Measurements from ENCODE around the gene SPATA25. TPM values are rescaled to one million over a fixed set of nuclear protein-coding genes. Genes with fewer than 3 reads are reported as not detected.
"Not testable (repeated sequence)": the region's sequence is repeated elsewhere in the genome, so short reads cannot be mapped to it uniquely, and the experiment has no call there.

SPATA25 gene, protein sequence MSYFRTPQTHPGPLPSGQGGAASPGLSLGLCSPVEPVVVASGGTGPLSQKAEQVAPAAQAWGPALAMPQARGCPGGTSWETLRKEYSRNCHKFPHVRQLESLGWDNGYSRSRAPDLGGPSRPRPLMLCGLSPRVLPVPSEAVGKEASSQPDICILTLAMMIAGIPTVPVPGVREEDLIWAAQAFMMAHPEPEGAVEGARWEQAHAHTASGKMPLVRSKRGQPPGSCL
- 0.47 and 1.8 TPM in 2 replicates for total RNA-seq

DNA sequence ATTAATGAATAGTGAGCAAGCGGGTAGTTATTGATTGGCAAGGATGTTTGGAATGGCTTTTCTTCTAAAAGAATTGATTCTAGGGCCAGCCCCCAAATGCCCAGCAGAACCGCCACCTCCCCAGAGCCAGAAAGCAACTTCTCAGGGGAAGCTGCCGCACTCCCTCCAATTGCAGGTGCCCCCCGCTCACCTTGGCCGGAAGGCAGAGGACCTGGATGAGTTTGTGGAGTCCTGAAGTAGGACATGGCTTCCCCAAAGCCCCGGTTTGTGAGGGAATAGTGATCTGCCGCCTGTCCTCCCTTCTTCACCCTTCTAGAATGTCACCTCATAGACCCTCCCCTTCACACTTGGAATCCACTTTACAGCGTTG is at the start of gene SPATA25:
SPATA25 (minus strand) TSS at position 277 of the 370 bp plus-strand sequence; CDS start at position 245, 32 bp downstream.
- intact Hi-C loops (cut with micrococcal nuclease) = no loop called here
- DNase-seq = no peak

DNA sequence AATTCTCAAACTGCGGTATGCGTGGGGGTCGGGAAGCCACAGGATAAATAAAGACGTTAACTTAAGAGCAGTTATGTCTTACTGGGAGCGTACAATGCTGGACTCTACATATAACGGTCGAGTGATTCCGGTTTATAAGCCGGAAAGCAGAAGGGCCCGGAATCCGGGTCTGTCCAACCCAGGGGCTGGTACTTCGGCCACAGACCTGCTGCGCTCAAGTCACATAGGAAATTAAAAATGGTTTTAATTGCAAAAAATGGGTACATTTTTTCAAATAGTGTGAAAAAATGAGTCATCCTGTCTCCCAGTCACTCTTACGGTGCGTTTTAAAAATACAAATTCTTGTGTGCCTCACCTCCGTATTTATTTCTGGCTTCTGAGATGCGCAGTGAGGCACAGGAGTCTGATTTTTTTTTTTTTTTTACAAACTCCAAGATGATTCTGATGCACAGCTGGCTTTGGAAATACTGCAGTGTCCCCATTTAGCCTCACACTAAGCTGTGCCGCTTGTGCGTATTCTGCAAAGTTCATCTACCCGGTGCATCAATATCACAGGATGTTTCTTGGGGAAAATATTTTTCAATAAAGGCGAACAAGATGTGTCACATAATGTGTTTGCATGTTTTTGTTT is 48.1 kb upstream of the SPATA25 start:
- intact Hi-C loops (cut with micrococcal nuclease) = loop anchor here (1.0 to 2.0 kb wide), 7 partner anchors 24 to 154 kb away; partner anchors contain the start of genes ACOT8, CTSA, NCOA5 and NEURL2
- Mint-ChIP-seq H3K9me3 (no peaks in the 10 kb centered on the region), H3K4me1 (peaks cover 21% of the 10 kb centered on the region), H3K36me3 (ENCODE audit: low read depth) (peaks cover 28% of the 10 kb centered on the region), H3K27me3 (no peaks in the 10 kb centered on the region), H3K4me3 (peak overlapping the region; percentile 99), H3K27ac (peak overlapping the region; percentile 88)
- no peak for DNase-seq

More for the DNA sequence above, at the start of gene SPATA25:
- Mint-ChIP-seq H3K27ac (no peak within 1 kb of the TSS), H3K4me3 (no peak within 1 kb of the TSS), H3K9me3 (no peaks in the 10 kb centered on the region), H3K27me3 (no peaks in the 10 kb centered on the region), H3K36me3 (ENCODE audit: low read depth) (peaks cover 19% of the 10 kb centered on the region), H3K4me1 (peaks cover 31% of the 10 kb centered on the region)

DNA sequence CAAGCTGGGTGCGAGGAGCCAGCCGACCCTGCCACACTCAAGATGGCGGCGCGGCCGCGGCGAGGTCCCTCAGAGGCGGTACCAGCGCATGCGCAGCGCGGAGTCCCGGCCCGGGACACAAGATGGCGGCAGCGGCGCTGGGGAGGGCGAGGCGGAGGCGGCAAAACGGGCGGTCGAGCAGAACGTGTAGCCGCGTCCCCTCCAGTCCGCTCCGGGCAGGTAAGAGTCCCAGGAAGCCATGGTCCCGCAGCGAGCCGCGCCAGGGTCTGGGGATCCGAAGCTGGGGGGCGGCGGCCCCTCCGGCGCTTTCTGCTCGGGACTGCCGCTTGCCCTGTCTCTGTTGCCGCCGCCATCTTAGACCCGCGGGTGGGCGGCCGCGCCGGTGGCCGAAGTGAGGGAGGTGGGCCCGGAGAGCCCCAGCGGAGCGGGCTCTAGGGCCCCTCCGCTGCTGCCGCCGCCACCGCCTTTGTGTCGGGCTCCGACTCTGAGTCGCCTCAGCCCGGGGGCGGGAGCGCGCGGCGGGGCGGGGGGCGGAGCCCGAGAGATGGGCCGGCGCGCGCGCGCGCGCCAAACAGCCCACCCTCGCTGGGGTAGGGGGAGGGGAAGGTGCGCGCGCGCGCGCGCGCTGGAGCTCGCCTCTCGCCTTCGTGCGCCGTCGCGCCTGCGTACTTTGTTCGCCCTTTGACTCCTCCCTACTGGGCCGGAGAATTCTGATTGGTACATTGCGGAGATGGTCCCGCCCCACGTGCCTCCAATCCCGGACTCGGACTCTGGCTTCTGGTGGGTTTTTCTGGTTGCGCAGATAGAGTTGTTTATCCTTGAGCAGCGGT is 47.4 kb upstream of the SPATA25 start, which contains the start of gene PCIF1:
PCIF1 (plus strand) TSS at position 98 of the 830 bp plus-strand sequence. CDS start 4,317 bp downstream, outside the sequence.
- Mint-ChIP-seq H3K27me3 (no peaks in the 10 kb centered on the region), H3K27ac (peak within 1 kb of the TSS; percentile 99), H3K4me3 (peak within 1 kb of the TSS; percentile 99), H3K36me3 (ENCODE audit: low read depth) (peaks cover 24% of the 10 kb centered on the region), H3K9me3 (no peaks in the 10 kb centered on the region), H3K4me1 (peaks cover 21% of the 10 kb centered on the region)
- intact Hi-C loops (cut with micrococcal nuclease) = loop anchor here (1.0 to 5.0 kb wide), 8 partner anchors 24 to 154 kb away; partner anchors contain the start of genes ACOT8, CTSA, NCOA5 and NEURL2
- DNase-seq = peak; percentile 99

DNA sequence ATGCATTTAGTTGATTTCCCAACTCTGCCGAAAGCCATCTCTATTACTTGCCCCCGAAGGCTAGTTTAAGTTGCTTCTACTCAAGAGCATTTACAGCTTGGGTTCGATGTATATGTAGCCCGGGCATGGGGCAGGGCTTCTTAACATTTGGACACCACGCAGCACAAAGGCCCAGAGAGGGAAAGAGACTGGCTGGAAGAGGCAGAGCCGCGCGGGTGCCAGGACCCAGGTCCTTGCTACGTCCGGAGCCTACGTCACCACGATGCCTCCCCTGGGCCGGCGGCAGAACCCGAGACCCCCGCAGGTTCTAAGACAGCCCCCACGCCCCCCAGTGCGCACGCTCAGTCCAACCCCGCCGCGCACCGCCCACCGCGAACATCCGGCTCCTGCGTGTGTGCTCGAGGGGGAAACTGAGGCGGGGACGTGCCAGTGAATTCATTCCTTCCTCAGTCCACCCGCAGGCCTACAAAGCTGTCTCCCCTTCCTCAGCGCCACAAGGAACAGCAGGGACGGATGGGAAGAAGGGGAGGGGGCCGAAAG is 46.7 kb upstream of the SPATA25 start:
- no peaks in the 10 kb centered on the region for H3K27me3 Mint-ChIP-seq
- DNase-seq = no peak
- peaks cover 21% of the 10 kb centered on the region for H3K4me1 Mint-ChIP-seq
- H3K36me3 Mint-ChIP-seq (ENCODE audit: low read depth) = peaks cover 17% of the 10 kb centered on the region
- peak overlapping the region; percentile 99 for H3K27ac Mint-ChIP-seq
- peak overlapping the region; percentile 99 for H3K4me3 Mint-ChIP-seq
- intact Hi-C loops (cut with micrococcal nuclease) = loop anchor here (2.0 to 5.0 kb wide), 3 partner anchors 43 to 122 kb away; partner anchors contain the start of genes CTSA, NEURL2, UBE2C and ZSWIM1
- no peaks in the 10 kb centered on the region for H3K9me3 Mint-ChIP-seq

DNA sequence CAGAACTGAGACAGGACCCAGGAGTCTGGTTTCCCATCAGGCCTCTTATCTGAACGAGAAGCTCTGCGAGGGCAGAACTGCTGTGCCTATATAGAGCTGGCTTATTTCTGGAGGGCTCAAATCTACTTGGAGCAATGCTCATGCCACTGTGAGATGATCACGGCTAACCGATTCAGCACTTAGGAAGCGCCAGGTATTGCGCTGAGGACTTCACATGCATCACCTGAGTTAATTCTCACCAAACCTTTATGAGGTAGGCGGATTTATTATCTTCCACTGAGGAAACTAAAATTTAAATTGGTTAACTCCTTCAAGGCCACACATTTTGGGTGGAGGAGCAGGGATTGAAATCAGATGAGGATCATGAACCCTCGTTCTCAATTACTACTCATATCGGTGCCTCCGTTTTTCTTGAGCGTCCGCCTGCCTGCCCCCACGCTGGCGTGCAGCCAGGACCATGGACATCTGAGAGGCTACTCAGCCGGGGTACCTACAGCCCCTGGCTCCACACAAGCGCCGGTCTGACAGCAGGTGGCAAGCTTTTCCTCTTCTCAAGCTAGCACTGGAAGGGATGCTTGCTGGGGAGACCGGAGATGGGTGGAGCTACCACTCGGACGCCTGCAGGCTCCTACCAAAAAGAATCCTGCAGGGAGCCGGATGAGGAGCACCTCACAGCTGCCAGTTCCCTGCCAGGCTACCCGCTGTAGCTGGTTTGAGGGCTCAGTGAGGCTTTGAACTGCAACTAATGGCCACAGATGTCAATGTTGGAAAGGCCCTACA is 46.0 kb upstream of the SPATA25 start:
- intact Hi-C loops (cut with micrococcal nuclease) = loop anchor here (2.0 to 5.0 kb wide), 3 partner anchors 43 to 121 kb away; partner anchors contain the start of genes CTSA, NEURL2, UBE2C and ZSWIM1
- H3K27ac Mint-ChIP-seq = peak overlapping the region; percentile 99
- peak; percentile 89 for DNase-seq
- H3K4me1 Mint-ChIP-seq = peaks cover 20% of the 10 kb centered on the region
- H3K4me3 Mint-ChIP-seq = peak overlapping the region; percentile 99
- H3K36me3 Mint-ChIP-seq (ENCODE audit: low read depth) = peaks cover 12% of the 10 kb centered on the region
- no peaks in the 10 kb centered on the region for H3K27me3 Mint-ChIP-seq
- no peaks in the 10 kb centered on the region for H3K9me3 Mint-ChIP-seq

DNA sequence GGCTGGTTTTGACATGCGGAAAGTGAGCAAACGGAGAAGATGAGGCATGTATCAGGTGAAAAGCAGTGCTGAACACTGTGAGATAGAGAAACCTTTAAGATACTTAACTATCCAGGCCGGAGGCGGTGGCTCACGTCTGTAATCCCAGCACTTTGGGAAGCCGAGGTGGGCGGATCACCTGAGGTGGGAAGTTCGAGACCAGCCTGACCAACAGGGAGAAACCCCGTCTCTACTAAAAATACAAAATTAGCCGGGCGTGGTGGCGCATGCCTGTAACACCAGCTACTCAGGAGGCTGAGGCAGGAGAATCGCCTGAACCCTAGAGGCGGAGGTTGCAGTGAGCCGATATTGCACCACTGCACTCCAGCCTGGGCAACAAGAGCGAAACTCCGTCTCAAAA is 44.3 kb upstream of the SPATA25 start:
- not testable (repeated sequence) for H3K4me1 Mint-ChIP-seq; H3K27ac Mint-ChIP-seq; H3K4me3 Mint-ChIP-seq; H3K9me3 Mint-ChIP-seq; H3K36me3 Mint-ChIP-seq (ENCODE audit: low read depth); DNase-seq; H3K27me3 Mint-ChIP-seq
- intact Hi-C loops (cut with micrococcal nuclease) = loop anchor here (5.0 kb wide), 1 partner anchor 119 kb away; the partner anchor contains the start of gene UBE2C

DNA sequence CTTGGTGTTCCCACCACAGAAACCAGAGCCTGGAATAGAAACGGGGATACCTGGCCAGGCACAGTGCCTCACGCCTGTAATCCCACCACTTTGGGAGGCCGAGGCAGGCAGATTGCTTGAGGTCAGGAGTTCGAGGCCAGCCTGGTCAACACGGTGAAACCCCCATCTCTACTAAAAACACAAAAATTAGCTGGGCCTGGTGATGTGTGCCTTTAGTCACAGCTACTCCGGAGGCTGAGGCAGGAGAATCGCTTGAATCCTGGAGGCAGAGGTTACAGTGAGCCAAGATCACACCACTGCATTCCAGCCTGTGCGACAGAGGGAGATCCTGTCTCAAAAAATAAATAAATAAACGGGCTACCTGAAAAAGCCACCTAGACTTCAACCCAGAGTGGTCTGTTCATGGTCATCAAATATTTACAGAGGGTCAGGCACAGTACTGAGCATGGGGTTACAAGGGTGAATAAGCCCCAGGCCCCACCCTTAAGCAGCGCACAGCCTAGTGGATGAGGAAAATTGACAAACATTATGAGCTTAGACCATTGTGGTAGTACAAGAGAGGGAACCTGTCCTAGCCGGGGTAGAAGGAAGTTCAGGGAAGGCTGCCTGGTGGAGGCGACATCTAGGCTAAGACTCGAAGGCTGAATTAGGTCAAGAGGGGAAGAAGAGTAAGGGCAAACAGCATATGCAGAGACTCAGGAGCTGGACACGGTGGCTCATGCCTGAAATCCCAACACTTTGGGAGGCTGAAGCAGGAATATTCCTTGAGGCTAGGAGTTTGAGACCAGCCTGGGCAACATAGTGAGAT is 39.9 kb upstream of the SPATA25 start:
- H3K27me3 Mint-ChIP-seq = peaks cover 7% of the 10 kb centered on the region
- no peaks in the 10 kb centered on the region for H3K36me3 Mint-ChIP-seq (ENCODE audit: low read depth)
- H3K9me3 Mint-ChIP-seq = no peaks in the 10 kb centered on the region
- intact Hi-C loops (cut with micrococcal nuclease) = no loop called here
- DNase-seq = no peak
- no peak overlapping the region for H3K4me3 Mint-ChIP-seq
- no peak overlapping the region for H3K27ac Mint-ChIP-seq
- H3K4me1 Mint-ChIP-seq = peaks cover 2% of the 10 kb centered on the region

DNA sequence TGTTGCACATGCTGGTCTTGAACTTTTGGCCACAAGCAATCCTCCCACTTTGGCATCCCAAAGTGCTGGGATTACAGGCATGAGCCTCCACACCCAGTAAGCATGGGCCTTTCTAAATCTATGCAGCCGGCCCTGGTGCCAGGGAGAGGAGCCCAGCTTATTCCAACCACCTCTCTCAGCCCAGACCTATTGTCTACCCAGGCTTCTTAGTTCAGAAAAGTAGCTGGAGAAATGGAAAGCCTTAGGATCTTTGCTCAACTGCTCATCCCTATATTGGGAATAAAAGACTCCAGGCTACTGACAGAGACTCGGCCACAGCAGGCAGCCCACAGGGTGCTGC is 39.3 kb upstream of the SPATA25 start:
- intact Hi-C loops (cut with micrococcal nuclease) = no loop called here
- Mint-ChIP-seq H3K4me3 (no peak overlapping the region), H3K36me3 (ENCODE audit: low read depth) (no peaks in the 10 kb centered on the region), H3K27ac (no peak overlapping the region), H3K4me1 (peaks cover 3% of the 10 kb centered on the region), H3K9me3 (no peaks in the 10 kb centered on the region), H3K27me3 (peaks cover 9% of the 10 kb centered on the region)
- no peak for DNase-seq

DNA sequence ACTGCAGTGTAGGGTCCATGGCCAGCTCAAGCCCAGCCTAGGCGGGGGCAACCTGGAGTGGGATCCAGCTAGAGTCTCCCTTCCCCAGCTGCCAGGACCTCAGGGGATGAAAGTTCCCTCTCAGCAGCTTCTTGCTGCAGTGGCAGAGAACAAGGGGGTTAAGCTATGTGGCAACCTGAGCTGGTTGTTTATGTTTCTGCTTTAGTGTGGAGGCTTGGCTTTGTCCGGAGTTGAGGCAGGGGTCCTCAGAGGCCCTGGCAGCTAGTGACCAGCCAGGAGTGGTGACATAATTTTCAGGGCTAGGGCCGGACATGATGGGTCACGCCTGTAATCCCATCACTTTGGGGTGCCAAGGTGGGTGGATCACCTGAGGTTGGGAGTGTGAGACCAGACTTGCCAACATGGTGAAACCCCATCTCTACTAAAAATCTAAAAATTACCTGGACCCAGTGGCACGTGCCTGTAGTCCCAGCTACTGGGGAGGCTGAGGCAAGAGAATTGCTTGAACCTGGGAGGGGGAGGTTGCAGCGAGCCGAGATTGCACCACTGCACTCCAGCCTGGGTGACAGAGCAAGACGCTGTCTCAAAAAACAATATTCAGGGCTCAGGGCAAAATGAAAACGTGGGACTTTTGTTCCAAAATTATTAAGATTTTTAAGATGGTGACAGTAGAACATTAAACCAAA is 38.5 kb upstream of the SPATA25 start:
- no peak for DNase-seq
- peaks cover 5% of the 10 kb centered on the region for H3K4me1 Mint-ChIP-seq
- no peak overlapping the region for H3K27ac Mint-ChIP-seq
- H3K27me3 Mint-ChIP-seq = peaks cover 14% of the 10 kb centered on the region
- intact Hi-C loops (cut with micrococcal nuclease) = no loop called here
- H3K36me3 Mint-ChIP-seq (ENCODE audit: low read depth) = no peaks in the 10 kb centered on the region
- H3K9me3 Mint-ChIP-seq = no peaks in the 10 kb centered on the region
- H3K4me3 Mint-ChIP-seq = no peak overlapping the region

DNA sequence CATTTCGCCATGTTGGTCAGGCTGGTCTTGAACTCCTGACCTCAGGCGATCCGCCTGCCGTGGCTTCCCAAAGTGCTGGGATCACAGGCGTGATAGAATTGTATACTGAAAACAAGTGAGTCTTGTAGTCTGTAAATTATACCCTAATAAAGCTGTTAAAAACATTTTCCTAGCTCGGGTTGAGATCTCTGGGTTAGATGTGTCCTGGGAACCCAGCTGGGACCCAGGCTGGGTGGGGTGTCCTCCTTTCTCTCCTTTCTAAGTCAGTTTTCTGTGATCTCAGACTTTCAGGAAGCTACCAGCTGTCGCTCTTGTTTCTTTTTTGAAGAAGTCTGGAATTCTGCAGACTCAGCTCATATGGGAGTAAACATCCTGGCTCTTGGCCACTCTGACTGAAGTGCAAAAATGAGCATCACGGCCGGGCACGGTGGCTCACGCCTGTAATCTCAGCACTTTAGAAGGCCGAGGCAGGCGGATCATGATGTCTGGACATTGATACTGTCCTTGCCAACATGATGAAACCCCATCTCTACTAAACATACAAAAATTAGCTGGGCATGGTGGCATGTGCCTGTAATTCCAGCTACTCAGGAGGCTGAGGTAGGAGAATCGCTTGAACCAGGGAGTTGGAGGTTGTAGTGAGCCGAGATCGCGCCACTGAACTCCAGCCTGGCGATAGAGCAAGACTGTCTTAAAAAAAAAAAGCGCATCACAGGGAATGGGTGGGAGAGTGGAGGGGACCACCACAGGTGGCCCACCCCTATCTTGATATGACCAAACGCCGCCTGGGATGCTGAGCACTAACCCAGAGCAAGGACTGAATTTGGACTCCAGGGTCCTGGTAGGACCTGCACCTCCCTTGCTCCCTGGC is 37.2 kb upstream of the SPATA25 start:
- no peaks in the 10 kb centered on the region for H3K36me3 Mint-ChIP-seq (ENCODE audit: low read depth)
- intact Hi-C loops (cut with micrococcal nuclease) = no loop called here
- H3K27ac Mint-ChIP-seq = peak overlapping the region; percentile 18
- no peaks in the 10 kb centered on the region for H3K9me3 Mint-ChIP-seq
- no peak for DNase-seq
- H3K4me1 Mint-ChIP-seq = peaks cover 5% of the 10 kb centered on the region
- H3K4me3 Mint-ChIP-seq = no peak overlapping the region
- peaks cover 16% of the 10 kb centered on the region for H3K27me3 Mint-ChIP-seq

DNA sequence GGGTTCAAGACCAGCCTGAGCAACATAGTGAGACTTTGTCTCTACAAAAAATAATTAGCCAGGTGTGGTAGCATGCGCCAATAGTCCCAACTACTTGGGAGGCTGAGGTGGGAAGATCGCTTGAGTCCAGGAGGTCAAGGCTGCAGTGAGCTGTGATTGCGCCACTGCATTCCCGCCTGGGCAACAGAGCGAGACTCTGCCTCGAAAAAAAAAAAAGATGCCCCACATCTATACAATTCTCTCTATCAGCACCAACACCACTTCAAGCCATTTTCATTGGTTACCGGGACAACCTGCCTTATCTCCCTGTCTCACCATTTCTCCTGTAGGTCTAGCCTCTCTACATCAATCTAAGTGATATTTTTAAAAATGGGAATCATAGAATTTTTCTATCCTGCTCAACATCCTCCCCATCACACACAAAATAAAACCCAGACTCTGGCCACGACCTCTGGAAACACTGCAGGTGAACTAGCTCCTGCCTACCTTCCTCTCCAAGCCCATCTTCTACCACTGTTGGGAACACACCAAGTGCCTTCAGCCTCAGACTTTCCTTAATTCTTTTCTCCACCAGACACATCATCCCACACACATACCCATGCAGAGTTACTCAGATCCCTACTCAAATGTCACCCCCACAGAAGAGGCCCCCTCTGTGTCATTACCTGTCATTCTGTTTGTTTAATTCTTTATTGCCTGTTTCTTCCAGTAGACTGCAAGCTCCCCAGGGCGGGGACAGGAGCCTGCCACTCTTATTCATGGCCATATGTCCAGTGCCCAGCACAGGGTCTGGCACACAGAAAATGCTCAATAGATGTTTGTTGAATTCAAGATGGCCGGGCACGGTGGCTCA is 34.1 kb upstream of the SPATA25 start:
- Mint-ChIP-seq H3K9me3 (no peaks in the 10 kb centered on the region), H3K4me3 (no peak overlapping the region), H3K27ac (no peak overlapping the region), H3K27me3 (peaks cover 19% of the 10 kb centered on the region), H3K4me1 (peaks cover 5% of the 10 kb centered on the region), H3K36me3 (ENCODE audit: low read depth) (no peaks in the 10 kb centered on the region)
- DNase-seq = no peak
- intact Hi-C loops (cut with micrococcal nuclease) = no loop called here
